Mesodermal cell (in vitro differentiated cells): Measurements from ENCODE around the gene TMEM167A.
A peak's percentile ranks its signal among the peaks of the same experiment; 100 is the strongest.

Experiments used
- H3K27ac ChIP-seq: 2 replicates; pipeline ENCODE4 v1.7.0; 2013; ENCODE audit warnings: mild to moderate bottlenecking, low read depth, low read length, moderate library complexity; ENCODE audit not compliant: severe bottlenecking
- H3K36me3 ChIP-seq: 2 replicates; pipeline ENCODE4 v1.7.1; 2013; ENCODE audit warnings: mild to moderate bottlenecking, low read length, moderate library complexity; ENCODE audit not compliant: control insufficient read depth, insufficient read depth
- H3K4me1 ChIP-seq: one replicate; pipeline ENCODE4 v1.7.1; 2013; ENCODE audit warnings: mild to moderate bottlenecking, low read length; ENCODE audit not compliant: insufficient read depth, control insufficient read depth, poor library complexity, severe bottlenecking
- H3K4me3 ChIP-seq: 2 replicates; pipeline ENCODE4 v1.7.0; 2013; ENCODE audit warnings: low read length, control low read depth, mild to moderate bottlenecking; ENCODE audit not compliant: insufficient read depth, poor library complexity, severe bottlenecking; ENCODE audit errors: extremely low read depth
- H3K9me3 ChIP-seq: 2 replicates; pipeline ENCODE4 v1.7.1; 2013; ENCODE audit warnings: mild to moderate bottlenecking, low read length, moderate library complexity; ENCODE audit not compliant: control insufficient read depth
- WGBS, 2 experiments: methylation state at CpG; one replicate each; pipeline ENCODE4 v1.1.5; 2013; ENCODE audit warnings: missing lambda C conversion rate in 2 of 2; ENCODE audit not compliant: insufficient coverage in 2 of 2; 5-methylcytosine and 5-hydroxymethylcytosine counted together

The TMEM167A gene

GRCh38 chr5:83102364-83102980, 25.3 kb upstream of the TMEM167A start:
- Histone ChIP-seq H3K9me3 (no peaks in the 10 kb centered on the region), H3K36me3 (no peaks in the 10 kb centered on the region), H3K4me1 (no peaks in the 10 kb centered on the region), H3K27ac (no peak overlapping the region), H3K4me3 (no peak overlapping the region)

DNA sequence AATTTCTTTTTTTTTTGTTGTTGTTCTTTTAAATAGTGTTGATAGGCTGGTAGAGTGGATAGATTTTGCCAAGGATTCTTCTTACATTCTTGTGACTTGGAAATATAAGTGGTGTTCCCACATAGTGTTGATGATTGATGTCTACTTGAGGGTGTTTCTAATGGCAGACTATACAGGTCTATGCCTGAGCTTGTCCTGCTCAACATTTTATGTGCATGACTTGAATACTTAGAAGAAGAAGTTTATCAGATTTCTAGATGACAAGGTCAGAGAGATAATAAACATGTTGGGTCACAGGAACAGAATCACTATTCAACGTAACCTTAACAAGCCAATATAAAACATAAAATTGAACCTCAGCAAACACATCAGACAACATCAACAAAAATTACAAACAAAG, 24.3 kb upstream of the TMEM167A start:
- Histone ChIP-seq H3K9me3 (no peaks in the 10 kb centered on the region), H3K4me1 (no peaks in the 10 kb centered on the region), H3K27ac (no peak overlapping the region), H3K36me3 (no peaks in the 10 kb centered on the region), H3K4me3 (no peak overlapping the region)
- no CpG with 5 or more reads among the region's 1 CpG for WGBS, 2 experiments

- no peaks in the 10 kb centered on the region for H3K36me3 ChIP-seq
- no peaks in the 10 kb centered on the region for H3K9me3 ChIP-seq
- no peak overlapping the region for H3K27ac ChIP-seq
- H3K4me1 ChIP-seq, result peaks cover 10% of the 10 kb centered on the region
- no peak overlapping the region for H3K4me3 ChIP-seq
- WGBS, 2 experiments, result 38 to 86% methylated on average over 1 of the region's 1 CpG
Observed at GRCh38 chr5:83099445-83099844, 22.3 kb upstream of the TMEM167A start.

- Histone ChIP-seq H3K36me3 (no peaks in the 10 kb centered on the region), H3K4me3 (no peak overlapping the region), H3K4me1 (peaks cover 10% of the 10 kb centered on the region), H3K27ac (no peak overlapping the region), H3K9me3 (peaks cover under 1% of the 10 kb centered on the region)
Observed at GRCh38 chr5:83099001-83099400, 21.8 kb upstream of the TMEM167A start.

- 100% methylated on average over 1 of the region's 2 CpGs; no CpG with 5 or more reads in 1 of the 2 experiments for WGBS, 2 experiments
- peaks cover 6% of the 10 kb centered on the region for H3K9me3 ChIP-seq
- H3K4me3 ChIP-seq, result no peak overlapping the region
- H3K36me3 ChIP-seq, result no peaks in the 10 kb centered on the region
- H3K27ac ChIP-seq, result no peak overlapping the region
- H3K4me1 ChIP-seq, result peaks cover 10% of the 10 kb centered on the region
Observed at GRCh38 chr5:83097689-83098231, 20.6 kb upstream of the TMEM167A start.

DNA sequence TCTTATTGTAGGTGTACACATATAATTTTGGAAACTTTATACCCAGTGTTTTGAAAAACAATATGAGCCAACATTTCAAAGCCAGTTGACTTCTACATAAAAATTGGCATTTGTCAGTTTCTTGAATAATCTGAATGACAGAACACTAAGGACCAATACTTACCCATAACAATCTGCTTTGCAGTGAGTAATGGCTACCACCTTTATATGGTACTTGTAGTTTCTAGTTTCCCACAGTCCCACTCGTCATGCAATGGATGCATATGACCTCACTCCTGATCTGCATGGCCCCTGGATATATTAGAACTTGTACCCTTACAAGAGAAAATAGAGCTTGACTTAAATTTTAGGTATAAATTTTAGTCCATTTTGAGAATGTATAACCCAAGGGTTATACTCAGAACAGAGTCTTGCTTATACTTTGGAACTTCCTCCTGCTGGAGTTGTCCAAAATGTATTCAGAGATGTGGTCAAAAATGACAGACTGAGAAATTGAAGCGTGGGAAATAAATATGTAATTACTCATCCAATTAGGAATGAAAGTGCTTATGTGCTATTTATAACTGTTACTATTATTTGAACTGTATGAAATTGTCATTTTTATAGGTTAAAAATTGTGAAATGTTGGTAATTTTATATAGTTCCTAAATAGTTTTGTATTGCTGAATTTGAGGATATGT, 19.6 kb upstream of the TMEM167A start:
- no CpG with 5 or more reads among the region's 2 CpGs for WGBS, 2 experiments
- Histone ChIP-seq H3K27ac (no peak overlapping the region), H3K4me1 (peaks cover 10% of the 10 kb centered on the region), H3K36me3 (no peaks in the 10 kb centered on the region), H3K4me3 (no peak overlapping the region), H3K9me3 (peaks cover 6% of the 10 kb centered on the region)

DNA sequence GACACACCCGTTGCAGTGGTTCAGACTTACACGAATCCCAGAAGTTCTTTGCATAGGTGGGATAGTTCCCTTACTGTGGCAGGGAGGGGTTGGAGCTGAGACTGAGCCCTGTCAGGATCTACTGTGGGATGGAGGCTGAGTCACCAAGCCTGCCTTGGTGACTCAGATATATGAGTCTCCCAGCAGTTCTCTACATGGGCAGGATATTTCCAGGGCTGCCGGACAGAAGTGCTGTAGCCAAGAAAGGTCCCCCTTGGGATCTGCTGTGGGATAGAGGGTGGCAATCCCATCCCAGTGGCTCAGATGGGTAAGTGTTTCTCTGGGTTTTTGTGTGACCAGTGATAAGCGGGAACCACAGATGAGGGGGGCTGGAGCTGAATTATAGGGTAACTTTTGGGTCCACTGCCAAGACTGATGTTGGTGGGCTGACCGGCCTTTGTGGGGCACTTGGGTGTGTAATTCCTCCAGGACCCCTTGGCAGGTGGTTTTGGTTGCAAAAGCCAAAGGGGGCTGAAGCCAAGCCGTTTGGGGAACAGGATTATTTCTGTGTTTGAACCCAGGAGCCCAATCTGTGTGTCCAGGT, 18.9 kb upstream of the TMEM167A start:
- H3K4me3 ChIP-seq, result no peak overlapping the region
- H3K36me3 ChIP-seq, result no peaks in the 10 kb centered on the region
- 55 to 62% methylated on average over 5 of the region's 6 CpGs for WGBS, 2 experiments
- H3K9me3 ChIP-seq, result peaks cover 6% of the 10 kb centered on the region
- H3K4me1 ChIP-seq, result peaks cover 10% of the 10 kb centered on the region
- H3K27ac ChIP-seq, result no peak overlapping the region

- Histone ChIP-seq H3K27ac (peak overlapping the region; percentile 47), H3K4me1 (peaks cover 10% of the 10 kb centered on the region), H3K4me3 (no peak overlapping the region), H3K36me3 (no peaks in the 10 kb centered on the region), H3K9me3 (peaks cover 6% of the 10 kb centered on the region)
- 95% methylated on average over 3 of the region's 3 CpGs for WGBS, 2 experiments
Observed at GRCh38 chr5:83095163-83095956, 18.2 kb upstream of the TMEM167A start.

GRCh38 chr5:83093692-83094091, 16.5 kb upstream of the TMEM167A start:
- Histone ChIP-seq H3K36me3 (no peaks in the 10 kb centered on the region), H3K27ac (no peak overlapping the region), H3K4me3 (no peak overlapping the region), H3K4me1 (peaks cover 10% of the 10 kb centered on the region), H3K9me3 (peaks cover 8% of the 10 kb centered on the region)
- WGBS, 2 experiments, result no CpG with 5 or more reads among the region's 4 CpGs

DNA sequence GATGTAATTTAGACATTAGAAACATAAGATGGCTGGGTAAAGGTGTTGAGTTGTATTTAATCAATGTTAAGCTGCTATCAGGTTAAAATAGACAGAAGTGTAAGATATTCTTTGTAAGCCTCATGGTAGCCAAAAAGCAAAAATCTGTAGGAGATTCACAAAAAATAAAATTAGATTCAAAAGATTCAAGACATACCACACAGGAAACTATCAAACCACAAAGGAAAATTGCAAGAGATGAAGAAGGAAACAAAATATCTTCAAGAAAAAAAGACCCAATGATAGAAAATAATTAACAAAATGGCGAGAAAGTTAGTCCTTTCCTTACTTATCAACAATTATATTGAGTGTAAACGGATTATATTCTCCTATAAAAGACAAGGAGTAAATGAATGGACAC, 15.4 kb upstream of the TMEM167A start:
- H3K27ac ChIP-seq, result no peak overlapping the region
- no peaks in the 10 kb centered on the region for H3K36me3 ChIP-seq
- peaks cover 8% of the 10 kb centered on the region for H3K9me3 ChIP-seq
- H3K4me3 ChIP-seq, result no peak overlapping the region
- WGBS, 2 experiments, result no CpG with 5 or more reads among the region's 2 CpGs
- peaks cover 10% of the 10 kb centered on the region for H3K4me1 ChIP-seq
